COLO829 (cell line): ENCODE results near the gene NHLRC3.
A peak's percentile ranks its signal among the peaks of the same experiment; 100 is the strongest.
"Not testable (repeated sequence)": the region's sequence is repeated elsewhere in the genome, so short reads cannot be mapped to it uniquely, and the experiment has no call there.

Experiments
- DNase-seq: peaks from one replicate; pipeline ENCODE4 v3.0.0; 2012; ENCODE audit warnings: low spot score

Gene NHLRC3

GRCh38 chr13:39047560-39047959 lies 9.3 kb downstream of the NHLRC3 start:
- DNase-seq: no peak

GRCh38 chr13:39048806-39049205 lies 10.6 kb downstream of the NHLRC3 start:
- DNase-seq: no peak

- no peak for DNase-seq
These were observed 11.0 kb downstream of the NHLRC3 start for GRCh38 chr13:39049274-39049673.

GRCh38 chr13:39051157-39051556 lies 12.9 kb downstream of the NHLRC3 start:
- peak; percentile 56 for DNase-seq

- no peak for DNase-seq
These were observed 14.7 kb downstream of the NHLRC3 start for GRCh38 chr13:39052944-39053343.

- DNase-seq: no peak
These were observed 15.9 kb downstream of the NHLRC3 start for GRCh38 chr13:39054112-39054511.

- no peak for DNase-seq
These were observed 17.8 kb downstream of the NHLRC3 start for GRCh38 chr13:39056018-39056417.

GRCh38 chr13:39058040-39058439 lies 19.8 kb downstream of the NHLRC3 start:
- DNase-seq: no peak

GRCh38 chr13:39062004-39062403 lies 23.7 kb downstream of the NHLRC3 start:
- DNase-seq: no peak

GRCh38 chr13:39072842-39073241 lies 34.6 kb downstream of the NHLRC3 start:
- no peak for DNase-seq

- no peak for DNase-seq
These were observed 35.7 kb downstream of the NHLRC3 start for GRCh38 chr13:39073983-39074382.

- DNase-seq: not testable (repeated sequence)
These were observed 48.1 kb downstream of the NHLRC3 start for GRCh38 chr13:39086251-39086945.

- no peak for DNase-seq
These were observed 53.3 kb downstream of the NHLRC3 start for GRCh38 chr13:39091586-39091985.

GRCh38 chr13:39095500-39095899 lies 57.2 kb downstream of the NHLRC3 start:
- DNase-seq: no peak

- no peak for DNase-seq
These were observed 61.0 kb downstream of the NHLRC3 start for GRCh38 chr13:39099231-39099630.
